GM06990 (cell line): ENCODE data around the gene GPR158.

Source experiments
- DNase-seq: peaks from one replicate; pipeline ENCODE4 v3.0.0-alpha.2; 2011; ENCODE audit not compliant: insufficient read length; ENCODE audit errors: extremely low read depth
- H3K27me3 ChIP-seq: replicated peaks from 2 replicates; pipeline ENCODE4 v1.6.0; 2011; ENCODE audit warnings: low read length; ENCODE audit not compliant: control insufficient read depth, insufficient read depth
- H3K36me3 ChIP-seq: 2 replicates; pipeline ENCODE4 v1.5.1; 2011; ENCODE audit warnings: low read length; ENCODE audit not compliant: control insufficient read depth, insufficient read depth
- H3K4me3 ChIP-seq: replicated peaks from 2 replicates; pipeline ENCODE4 v1.5.1; 2011; ENCODE audit warnings: low read depth, mild to moderate bottlenecking, control low read depth, low read length
- TF ChIP-seq, protein P1 (sequence below): IDR thresholded peaks from 2 replicates; pipeline ENCODE4 v1.5.1; 2011; ENCODE audit warnings: low read length, control low read depth, mild to moderate bottlenecking, inconsistent platforms; ENCODE audit not compliant: insufficient read depth, poor library complexity, severe bottlenecking

Gene GPR158

DNA sequence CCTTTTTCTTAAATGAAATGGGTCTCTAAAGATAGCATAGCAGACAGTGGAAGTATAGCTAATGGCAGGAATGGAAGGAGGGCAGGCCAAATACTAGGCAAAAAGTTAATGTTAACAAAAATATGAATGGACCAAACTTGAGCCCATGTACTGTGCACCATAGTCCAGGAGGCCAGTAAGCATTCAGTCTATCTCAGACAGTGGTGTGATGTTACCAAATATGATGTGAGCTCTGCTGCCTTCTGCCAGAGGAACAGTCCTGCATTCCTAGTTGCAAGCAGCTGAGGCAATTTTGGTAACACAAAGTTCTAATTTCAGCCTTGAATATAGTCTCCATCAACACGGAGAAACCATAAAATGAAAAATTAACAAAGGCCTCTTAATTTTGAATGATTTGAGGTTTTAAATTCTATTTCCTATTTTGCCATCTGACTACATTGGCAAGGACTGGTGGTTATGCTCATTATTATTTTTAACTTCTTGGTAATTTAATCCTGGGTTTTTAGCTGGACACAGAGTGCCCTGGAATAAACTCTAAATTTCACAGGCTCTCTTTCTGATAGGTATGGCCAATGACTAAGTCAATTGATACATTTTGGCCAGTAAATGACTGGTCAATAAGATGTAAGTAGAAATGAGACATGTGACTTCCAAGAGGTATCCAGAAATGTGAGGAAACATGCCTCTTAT is 442.2 kb downstream of the GPR158 start:
- no peaks in the 10 kb centered on the region for H3K27me3 ChIP-seq
- DNase-seq, result no peak
- TF ChIP-seq, protein P1, sequence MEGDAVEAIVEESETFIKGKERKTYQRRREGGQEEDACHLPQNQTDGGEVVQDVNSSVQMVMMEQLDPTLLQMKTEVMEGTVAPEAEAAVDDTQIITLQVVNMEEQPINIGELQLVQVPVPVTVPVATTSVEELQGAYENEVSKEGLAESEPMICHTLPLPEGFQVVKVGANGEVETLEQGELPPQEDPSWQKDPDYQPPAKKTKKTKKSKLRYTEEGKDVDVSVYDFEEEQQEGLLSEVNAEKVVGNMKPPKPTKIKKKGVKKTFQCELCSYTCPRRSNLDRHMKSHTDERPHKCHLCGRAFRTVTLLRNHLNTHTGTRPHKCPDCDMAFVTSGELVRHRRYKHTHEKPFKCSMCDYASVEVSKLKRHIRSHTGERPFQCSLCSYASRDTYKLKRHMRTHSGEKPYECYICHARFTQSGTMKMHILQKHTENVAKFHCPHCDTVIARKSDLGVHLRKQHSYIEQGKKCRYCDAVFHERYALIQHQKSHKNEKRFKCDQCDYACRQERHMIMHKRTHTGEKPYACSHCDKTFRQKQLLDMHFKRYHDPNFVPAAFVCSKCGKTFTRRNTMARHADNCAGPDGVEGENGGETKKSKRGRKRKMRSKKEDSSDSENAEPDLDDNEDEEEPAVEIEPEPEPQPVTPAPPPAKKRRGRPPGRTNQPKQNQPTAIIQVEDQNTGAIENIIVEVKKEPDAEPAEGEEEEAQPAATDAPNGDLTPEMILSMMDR, result no peak
- no peak overlapping the region for H3K4me3 ChIP-seq
- no peaks in the 10 kb centered on the region for H3K36me3 ChIP-seq

DNA sequence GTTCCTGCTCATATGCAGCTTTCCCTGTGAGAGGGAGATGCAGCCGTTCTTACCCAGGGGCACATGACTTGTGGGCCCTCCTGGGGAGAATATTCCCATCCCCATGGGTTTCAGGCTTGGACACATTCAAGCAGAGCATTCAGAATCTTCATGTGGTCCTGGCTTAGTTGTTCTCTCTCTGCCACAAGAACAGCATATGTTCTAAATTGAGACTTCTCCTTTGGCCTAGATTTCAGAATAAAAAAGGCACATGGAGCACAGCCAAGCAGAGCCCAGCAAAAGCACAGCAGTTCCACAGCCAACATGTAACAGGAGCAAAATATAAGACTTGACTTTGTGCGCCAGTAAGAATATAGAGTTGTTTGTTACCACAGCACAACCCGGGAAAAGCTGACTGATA is 452.8 kb downstream of the GPR158 start:
- TF ChIP-seq, protein P1, result no peak
- Histone ChIP-seq H3K4me3 (no peak overlapping the region), H3K36me3 (no peaks in the 10 kb centered on the region), H3K27me3 (no peaks in the 10 kb centered on the region)
- no peak for DNase-seq

DNA sequence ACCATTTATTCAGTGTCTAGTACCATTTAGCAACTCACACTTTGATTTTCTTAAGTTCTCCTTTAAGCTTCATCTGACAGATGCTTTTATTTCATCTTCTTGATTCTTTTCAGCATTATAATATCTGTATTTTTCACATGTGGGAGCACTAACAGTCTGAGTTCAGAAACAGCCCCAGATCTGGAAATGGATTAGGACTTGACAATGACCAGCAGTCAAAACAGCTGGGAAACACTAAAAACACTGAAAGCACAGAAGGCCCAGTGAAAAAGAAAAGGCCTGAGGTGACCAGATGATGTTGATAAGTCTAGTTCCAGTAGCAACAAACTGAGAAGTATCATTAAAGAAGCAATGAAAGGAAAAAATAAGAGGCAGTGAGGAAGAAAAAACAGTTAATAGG is 454.5 kb downstream of the GPR158 start:
- H3K4me3 ChIP-seq, result no peak overlapping the region
- TF ChIP-seq, protein P1, result no peak
- no peaks in the 10 kb centered on the region for H3K27me3 ChIP-seq
- no peaks in the 10 kb centered on the region for H3K36me3 ChIP-seq
- no peak for DNase-seq

DNA sequence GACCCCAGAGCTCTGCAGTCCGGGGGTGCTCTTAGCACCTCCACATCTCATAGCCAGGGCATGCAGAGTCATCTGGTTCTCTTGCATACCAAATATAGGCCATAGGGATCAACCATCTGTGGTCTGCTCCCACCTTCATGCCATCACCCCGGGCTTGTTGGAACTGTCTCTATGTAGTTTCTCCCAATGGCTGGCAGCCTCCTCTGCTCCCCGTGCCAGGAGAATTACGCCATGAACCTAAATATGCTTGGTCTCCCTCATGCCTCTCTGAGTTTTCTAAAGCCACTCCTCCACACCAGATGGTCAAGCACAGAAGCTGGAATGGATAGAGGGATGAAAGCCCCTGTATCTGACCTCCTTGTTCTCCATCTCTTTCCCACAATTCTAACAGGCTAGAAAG is 456.7 kb downstream of the GPR158 start:
- TF ChIP-seq, protein P1, result no peak
- no peak for DNase-seq
- Histone ChIP-seq H3K36me3 (no peaks in the 10 kb centered on the region), H3K4me3 (no peak overlapping the region), H3K27me3 (no peaks in the 10 kb centered on the region)

DNA sequence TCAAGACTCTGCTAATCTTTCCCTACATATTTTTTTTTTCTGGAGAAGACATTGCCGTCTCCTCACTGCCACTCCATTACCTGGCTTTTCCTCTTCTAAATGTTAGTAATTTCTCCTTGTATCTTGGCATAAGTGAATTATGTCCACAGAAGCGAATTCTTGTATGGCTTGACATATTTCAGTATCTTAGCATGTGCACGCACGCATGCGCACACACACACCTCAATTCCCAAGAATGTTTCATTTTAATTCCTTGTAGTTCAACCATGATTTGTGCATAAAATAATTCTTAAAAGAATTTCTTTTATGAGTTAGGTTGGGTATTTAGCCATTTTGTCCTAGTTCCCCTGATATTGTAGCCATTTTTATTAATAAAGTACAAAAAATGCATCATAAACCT is 458.0 kb downstream of the GPR158 start:
- H3K4me3 ChIP-seq, result no peak overlapping the region
- H3K36me3 ChIP-seq, result no peaks in the 10 kb centered on the region
- TF ChIP-seq, protein P1, result no peak
- no peak for DNase-seq
- no peaks in the 10 kb centered on the region for H3K27me3 ChIP-seq

DNA sequence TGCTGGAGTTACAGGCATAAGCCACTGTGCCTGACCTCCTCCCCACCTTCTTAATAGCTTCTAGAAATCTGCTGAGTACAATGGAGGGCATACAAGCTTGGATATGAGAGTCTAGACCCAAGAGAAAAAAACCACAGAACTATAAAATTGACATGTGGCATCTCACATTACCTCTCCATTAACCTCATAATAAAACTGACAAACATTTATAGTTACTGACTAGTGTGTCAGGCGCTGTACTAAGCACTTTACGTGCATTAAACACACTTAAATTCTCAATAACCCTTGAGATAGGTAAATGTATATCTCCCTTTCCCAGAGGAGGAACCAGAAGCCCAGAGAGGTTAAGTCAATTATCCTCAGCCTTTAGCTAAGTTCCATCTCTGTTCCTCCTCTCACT is 458.7 kb downstream of the GPR158 start:
- no peak for DNase-seq
- Histone ChIP-seq H3K4me3 (no peak overlapping the region), H3K27me3 (no peaks in the 10 kb centered on the region), H3K36me3 (no peaks in the 10 kb centered on the region)
- TF ChIP-seq, protein P1, result no peak
